HEK293 (cell line): ENCODE measurements around the gene RACK1.
"Not testable (repeated sequence)": the region's sequence is repeated elsewhere in the genome, so short reads cannot be mapped to it uniquely, and the experiment has no call there.

ENCODE experiments used
- CTCF ChIP-seq: fragments of 450-650 bp; formaldehyde crosslinking; IDR thresholded peaks from 2 replicates; pipeline ENCODE4 v1.5.1; 2016; ENCODE audit warnings: missing biosample characterization, missing genetic modification characterization
- KLF7 ChIP-seq: fragments of 450-650 bp; formaldehyde crosslinking; IDR thresholded peaks from 2 replicates; pipeline ENCODE4 v1.5.1; 2016; ENCODE audit warnings: missing biosample characterization, missing genetic modification characterization, borderline replicate concordance
- MZF1 ChIP-seq: fragments of 450-650 bp; formaldehyde crosslinking; IDR thresholded peaks from 2 replicates; pipeline ENCODE4 v1.5.1; 2017; ENCODE audit warnings: missing biosample characterization, missing genetic modification characterization, borderline replicate concordance
- REST ChIP-seq: fragments of 450-650 bp; formaldehyde crosslinking; IDR thresholded peaks from 2 replicates; pipeline ENCODE4 v1.5.1; 2016; ENCODE audit warnings: missing biosample characterization, missing genetic modification characterization
- ZBTB49 ChIP-seq: fragments of 450-650 bp; formaldehyde crosslinking; IDR thresholded peaks from 2 replicates; pipeline ENCODE4 v1.5.1; 2016; ENCODE audit warnings: missing biosample characterization, missing genetic modification characterization, low read depth
- ZFP3 ChIP-seq: fragments of 450-650 bp; formaldehyde crosslinking; IDR thresholded peaks from 2 replicates; pipeline ENCODE4 v1.5.1; 2016; ENCODE audit warnings: low read depth, missing biosample characterization, missing genetic modification characterization
- ZNF10 ChIP-seq: fragments of 450-650 bp; formaldehyde crosslinking; IDR thresholded peaks from 2 replicates; pipeline ENCODE4 v1.5.1; 2017; ENCODE audit warnings: missing biosample characterization, missing genetic modification characterization
- ZNF157 ChIP-seq: fragments of 450-650 bp; formaldehyde crosslinking; IDR thresholded peaks from 2 replicates; pipeline ENCODE4 v1.5.1; 2016; ENCODE audit warnings: missing biosample characterization, missing genetic modification characterization
- ZNF311 ChIP-seq: fragments of 450-650 bp; formaldehyde crosslinking; IDR thresholded peaks from 2 replicates; pipeline ENCODE4 v1.5.1; 2017; ENCODE audit warnings: missing biosample characterization, missing genetic modification characterization, borderline replicate concordance
- ZNF623 ChIP-seq: fragments of 450-650 bp; formaldehyde crosslinking; IDR thresholded peaks from 2 replicates; pipeline ENCODE4 v1.5.1; 2016; ENCODE audit warnings: missing biosample characterization, missing genetic modification characterization
- ZNF639 ChIP-seq: fragments of 450-650 bp; formaldehyde crosslinking; IDR thresholded peaks from 2 replicates; pipeline ENCODE4 v1.5.1; 2016; ENCODE audit warnings: missing biosample characterization, missing genetic modification characterization
- TF ChIP-seq, protein P1 (sequence below): fragments of 450-650 bp; formaldehyde crosslinking; conservative IDR thresholded peaks from 2 replicates; pipeline ENCODE4 v1.5.1; 2016; ENCODE audit warnings: low read depth, missing biosample characterization, missing genetic modification characterization

DNA sequence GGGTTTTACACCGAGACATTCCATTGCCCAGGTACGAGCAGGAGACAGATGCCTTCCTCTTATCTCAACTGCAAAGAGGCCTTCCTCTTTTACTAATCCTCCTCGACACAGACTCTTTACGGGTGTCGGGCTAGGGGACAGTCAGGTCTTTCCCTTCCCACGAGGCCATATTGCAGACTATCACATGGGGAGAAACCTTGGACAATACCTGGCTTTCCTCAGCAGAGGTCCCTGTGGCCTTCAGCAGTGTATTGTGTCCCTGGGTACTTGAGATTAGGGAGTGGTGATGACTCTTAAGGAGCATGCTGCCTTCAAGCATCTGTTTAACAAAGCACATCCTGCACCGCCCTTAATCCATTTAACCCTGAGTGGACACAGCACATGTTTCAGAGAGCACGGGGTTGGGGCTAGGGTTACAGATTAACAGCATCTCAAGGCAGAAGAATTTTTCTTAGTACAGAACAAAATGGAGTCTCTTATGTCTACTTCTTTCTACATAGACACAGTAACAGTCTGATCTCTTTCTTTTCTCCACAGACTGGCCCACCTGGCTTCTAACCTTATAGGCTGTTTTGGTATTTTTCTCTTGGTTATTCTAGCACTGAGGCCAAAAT is 23.7 kb upstream of the RACK1 start:
- not testable (repeated sequence) for TF ChIP-seq ZNF311 (tag by site-specific recombination); ZNF10 (tag by site-specific recombination); REST (tag by site-specific recombination); ZNF157 (tag by site-specific recombination); ZBTB49 (tag by site-specific recombination); CTCF (tag by site-specific recombination); ZFP3 (tag by site-specific recombination); MZF1 (tag by site-specific recombination); ZNF639 (tag by site-specific recombination); ZNF623 (tag by site-specific recombination); KLF7
- TF ChIP-seq, protein P1, sequence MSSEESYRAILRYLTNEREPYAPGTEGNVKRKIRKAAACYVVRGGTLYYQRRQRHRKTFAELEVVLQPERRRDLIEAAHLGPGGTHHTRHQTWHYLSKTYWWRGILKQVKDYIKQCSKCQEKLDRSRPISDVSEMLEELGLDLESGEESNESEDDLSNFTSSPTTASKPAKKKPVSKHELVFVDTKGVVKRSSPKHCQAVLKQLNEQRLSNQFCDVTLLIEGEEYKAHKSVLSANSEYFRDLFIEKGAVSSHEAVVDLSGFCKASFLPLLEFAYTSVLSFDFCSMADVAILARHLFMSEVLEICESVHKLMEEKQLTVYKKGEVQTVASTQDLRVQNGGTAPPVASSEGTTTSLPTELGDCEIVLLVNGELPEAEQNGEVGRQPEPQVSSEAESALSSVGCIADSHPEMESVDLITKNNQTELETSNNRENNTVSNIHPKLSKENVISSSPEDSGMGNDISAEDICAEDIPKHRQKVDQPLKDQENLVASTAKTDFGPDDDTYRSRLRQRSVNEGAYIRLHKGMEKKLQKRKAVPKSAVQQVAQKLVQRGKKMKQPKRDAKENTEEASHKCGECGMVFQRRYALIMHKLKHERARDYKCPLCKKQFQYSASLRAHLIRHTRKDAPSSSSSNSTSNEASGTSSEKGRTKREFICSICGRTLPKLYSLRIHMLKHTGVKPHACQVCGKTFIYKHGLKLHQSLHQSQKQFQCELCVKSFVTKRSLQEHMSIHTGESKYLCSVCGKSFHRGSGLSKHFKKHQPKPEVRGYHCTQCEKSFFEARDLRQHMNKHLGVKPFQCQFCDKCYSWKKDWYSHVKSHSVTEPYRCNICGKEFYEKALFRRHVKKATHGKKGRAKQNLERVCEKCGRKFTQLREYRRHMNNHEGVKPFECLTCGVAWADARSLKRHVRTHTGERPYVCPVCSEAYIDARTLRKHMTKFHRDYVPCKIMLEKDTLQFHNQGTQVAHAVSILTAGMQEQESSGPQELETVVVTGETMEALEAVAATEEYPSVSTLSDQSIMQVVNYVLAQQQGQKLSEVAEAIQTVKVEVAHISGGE (tag by site-specific recombination), result not testable (repeated sequence)
